Activated T-cell treated with anti-CD3 and anti-CD28 coated beads, Interleukin-2, amount 50 U/mL, for 72 hours (primary cell): ENCODE measurements around the gene TMED7. TPM values are rescaled to one million over a fixed set of nuclear protein-coding genes. Genes with fewer than 3 reads are reported as not detected.

Experiments
- ATAC-seq, 2 donors: fragments of 150-1000 bp; cut with Tn5 transposase; replicated peaks in 1 of 2; 2 replicates each; pipeline ENCODE4 v1.10.0; 2021; ENCODE audit warnings: moderate library complexity in 2 of 2, mild to moderate bottlenecking in 1 of 2
- DNase-seq, 2 donors: peaks; one replicate each; pipeline ENCODE4 v3.0.0; 2021 to 2022; ENCODE audit warnings: mixed read lengths in 1 of 2
- H3K27ac Mint-ChIP-seq: one replicate; pipeline ENCODE4 v1.8.0; 2022; ENCODE audit warnings: mild to moderate bottlenecking, moderate library complexity, mixed read lengths
- H3K27me3 Mint-ChIP-seq: one replicate; pipeline ENCODE4 v1.8.0; 2022; ENCODE audit warnings: low read depth, mixed read lengths
- H3K36me3 Mint-ChIP-seq, 2 donors: one replicate each; pipeline ENCODE4 v1.8.0; 2022; ENCODE audit warnings: mixed read lengths in 2 of 2, mild to moderate bottlenecking in 1 of 2; ENCODE audit not compliant: insufficient read depth in 2 of 2
- H3K4me1 Mint-ChIP-seq: one replicate; pipeline ENCODE4 v1.8.0; 2022; ENCODE audit warnings: low read depth, mixed read lengths
- H3K4me3 Mint-ChIP-seq, 2 donors: one replicate each; pipeline ENCODE4 v1.8.0; 2022; ENCODE audit warnings: mild to moderate bottlenecking in 2 of 2, mixed read lengths in 2 of 2, moderate library complexity in 2 of 2
- H3K9me3 Mint-ChIP-seq, 2 donors: one replicate each; pipeline ENCODE4 v1.8.0; 2022; ENCODE audit warnings: mixed read lengths in 2 of 2
- total RNA-seq, 2 donors: library from RNA; stranded (reverse); gene quantifications; one replicate each; pipeline ENCODE4 v1.2.3, GENCODE V29; 2022

The TMED7 gene
- total RNA-seq, 2 donors from 2014 or later: 31.5 to 46.9 TPM

GRCh38 chr5:115573133-115573532, 52.7 kb downstream of the TMED7 start:
- Mint-ChIP-seq H3K4me1 (peaks cover 6% of the 10 kb centered on the region), H3K4me3 (no peak overlapping the region), H3K9me3 (no peaks in the 10 kb centered on the region), H3K36me3 (no peaks in the 10 kb centered on the region), H3K27me3 (peaks cover 18% of the 10 kb centered on the region), H3K27ac (no peak overlapping the region)
- ATAC-seq (no peak), DNase-seq (no peak)

- H3K36me3 Mint-ChIP-seq: no peaks in the 10 kb centered on the region
- H3K9me3 Mint-ChIP-seq: no peaks in the 10 kb centered on the region
- H3K27ac Mint-ChIP-seq: no peak overlapping the region
- ATAC-seq (no peak), DNase-seq (no peak)
- no peak overlapping the region for H3K4me3 Mint-ChIP-seq
- H3K27me3 Mint-ChIP-seq: peaks cover 23% of the 10 kb centered on the region
- H3K4me1 Mint-ChIP-seq: peaks cover 6% of the 10 kb centered on the region
Observed at GRCh38 chr5:115571441-115571878, 54.4 kb downstream of the TMED7 start.

GRCh38 chr5:115568668-115569067, 57.2 kb downstream of the TMED7 start:
- Mint-ChIP-seq H3K36me3 (no peaks in the 10 kb centered on the region), H3K9me3 (no peaks in the 10 kb centered on the region), H3K27ac (no peak overlapping the region), H3K4me3 (no peak overlapping the region), H3K27me3 (peaks cover 20% of the 10 kb centered on the region), H3K4me1 (no peaks in the 10 kb centered on the region)
- ATAC-seq (no peak), DNase-seq (no peak)

- peaks cover 7% of the 10 kb centered on the region for H3K27me3 Mint-ChIP-seq
- H3K27ac Mint-ChIP-seq: no peak overlapping the region
- ATAC-seq (no peak), DNase-seq (no peak)
- H3K36me3 Mint-ChIP-seq: no peaks in the 10 kb centered on the region
- no peaks in the 10 kb centered on the region for H3K4me1 Mint-ChIP-seq
- H3K9me3 Mint-ChIP-seq: no peaks in the 10 kb centered on the region
- no peak overlapping the region for H3K4me3 Mint-ChIP-seq
Observed at GRCh38 chr5:115565233-115565632, 60.6 kb downstream of the TMED7 start.

Other genes with a start within 250 kb of the TMED7 start
- gene FEM1C, start 81.3 kb downstream of the TMED7 start, total RNA-seq: 10 to 100 TPM; 13.3 to 15.4 TPM
- gene TICAM2, start 23.6 kb downstream of the TMED7 start, total RNA-seq: 1 to 10 TPM in 1 of 2 donors, under 1 TPM in 1; 0.77 to 2.1 TPM
- gene CDO1, start 190.6 kb upstream of the TMED7 start, total RNA-seq: under 1 TPM; 0.42 to 0.50 TPM
- gene ATG12, start 215.5 kb upstream of the TMED7 start, total RNA-seq: 10 to 100 TPM; 43.0 to 50.0 TPM
- 10 to 100 TPM; 58.7 to 63.4 TPM for gene AP3S1, start 215.9 kb upstream of the TMED7 start, total RNA-seq